Neural cell (in vitro differentiated cells): ENCODE measurements around the gene PLEKHA3. TPM values are rescaled to one million over a fixed set of nuclear protein-coding genes. Genes with fewer than 3 reads are reported as not detected.

Experiments
- H2AFZ ChIP-seq: fragments of 200-600, 300-800 bp; sonication (generic), shearing (Covaris generic); 2 replicates; pipeline ENCODE4 v1.6.0; 2014; ENCODE audit warnings: low read depth, mild to moderate bottlenecking, antibody characterized with exemption, low read length, moderate library complexity
- H3F3A ChIP-seq: fragments of 200-600 bp; shearing (Covaris generic); 2 replicates; pipeline ENCODE4 v1.6.1; 2016; ENCODE audit warnings: mild to moderate bottlenecking, moderate library complexity, mixed read lengths, antibody characterized with exemption, low read length; ENCODE audit not compliant: insufficient read depth, poor library complexity, severe bottlenecking
- H3K27ac ChIP-seq: fragments of 200-600, 300-800 bp; sonication (generic), shearing (Covaris generic); 2 replicates; pipeline ENCODE4 v1.5.1; 2014; ENCODE audit warnings: mild to moderate bottlenecking, low read length, moderate library complexity
- H3K27me3 ChIP-seq: fragments of 300-800, 200-600 bp; sonication (generic), shearing (Covaris generic); 2 replicates; pipeline ENCODE4 v1.6.0; 2014; ENCODE audit warnings: mild to moderate bottlenecking, low read depth, low read length, moderate library complexity; ENCODE audit not compliant: insufficient read depth
- H3K36me3 ChIP-seq: fragments of 300-800, 200-600 bp; sonication (generic), shearing (Covaris generic); 2 replicates; pipeline ENCODE4 v1.5.1; 2014; ENCODE audit warnings: mild to moderate bottlenecking, antibody characterized with exemption, low read length, moderate library complexity; ENCODE audit not compliant: insufficient read depth
- H3K4me2 ChIP-seq: fragments of 300-800, 200-600 bp; sonication (generic), shearing (Covaris generic); 2 replicates; pipeline ENCODE4 v1.6.0; 2014; ENCODE audit warnings: mild to moderate bottlenecking, low read length
- H3K4me3 ChIP-seq: fragments of 300-800, 200-600 bp; sonication (generic), shearing (Covaris generic); 2 replicates; pipeline ENCODE4 v1.5.1; 2014; ENCODE audit warnings: mild to moderate bottlenecking, low read length, moderate library complexity
- H3K79me2 ChIP-seq: fragments of 200-600 bp; shearing (Covaris generic); replicated peaks from 2 replicates; pipeline ENCODE4 v1.6.0; 2014; ENCODE audit warnings: mild to moderate bottlenecking, low read length, moderate library complexity; ENCODE audit not compliant: insufficient read depth
- H3K9ac ChIP-seq: fragments of 300-800, 200-600 bp; sonication (generic), shearing (Covaris generic); 2 replicates; pipeline ENCODE4 v1.6.1; 2016; ENCODE audit warnings: mild to moderate bottlenecking, low read length, mixed read lengths
- H3K9me2 ChIP-seq: fragments of 200-600 bp; shearing (Covaris generic); 2 replicates; pipeline ENCODE4 v1.6.1; 2016; ENCODE audit warnings: mild to moderate bottlenecking, low read length, mixed read lengths; ENCODE audit not compliant: insufficient read depth
- H3K9me3 ChIP-seq: fragments of 200-600, 300-800 bp; sonication (generic), shearing (Covaris generic); 2 replicates; pipeline ENCODE4 v1.6.1; 2016; ENCODE audit warnings: mild to moderate bottlenecking, mixed run types, low read length, moderate library complexity, mixed read lengths
- H4K20me1 ChIP-seq: fragments of 200-600 bp; shearing (Covaris generic); 2 replicates; pipeline ENCODE4 v1.6.1; 2016; ENCODE audit warnings: mild to moderate bottlenecking, mixed run types; ENCODE audit not compliant: insufficient read depth
- EP300 ChIP-seq: fragments of 450-650 bp; conservative IDR thresholded peaks from 2 replicates; pipeline ENCODE4 v1.6.1; 2014; ENCODE audit warnings: antibody characterized with exemption, mild to moderate bottlenecking, moderate library complexity; ENCODE audit not compliant: poor library complexity, severe bottlenecking
- EZH2 ChIP-seq: fragments of 200-600, 300-800 bp; shearing (Covaris generic), sonication (generic); IDR thresholded peaks from 2 replicates; pipeline ENCODE4 v1.6.1; 2014; ENCODE audit warnings: antibody characterized with exemption, low read length, borderline replicate concordance, mild to moderate bottlenecking; ENCODE audit not compliant: insufficient read depth, poor library complexity, severe bottlenecking
- MXI1 ChIP-seq: fragments of 450-650 bp; conservative IDR thresholded peaks from 2 replicates; pipeline ENCODE4 v1.6.1; 2014; ENCODE audit warnings: antibody characterized with exemption, mild to moderate bottlenecking; ENCODE audit not compliant: poor library complexity, severe bottlenecking
- RAD21 ChIP-seq: fragments of 450-650 bp; conservative IDR thresholded peaks from 2 replicates; pipeline ENCODE4 v1.6.1; 2014; ENCODE audit warnings: antibody characterized with exemption, mild to moderate bottlenecking, moderate library complexity
- SMC3 ChIP-seq: fragments of 450-650 bp; conservative IDR thresholded peaks from 2 replicates; pipeline ENCODE4 v1.6.1; 2014; ENCODE audit warnings: antibody characterized with exemption, mild to moderate bottlenecking, moderate library complexity; ENCODE audit not compliant: poor library complexity
- polyA plus RNA-seq: library from polyadenylated mRNA; depleted of rRNA; stranded (reverse); fragments of >200 nt; gene quantifications from 2 replicates; pipeline ENCODE4 v1.2.3, GENCODE V29; 2014
- TF ChIP-seq, protein P1 (sequence below): IDR thresholded peaks from 2 replicates; pipeline ENCODE4 v1.6.1; 2012; ENCODE audit warnings: borderline replicate concordance

Gene PLEKHA3
- polyA plus RNA-seq, 1 donor from 2014 or later: 16.8 TPM

- H3K27ac ChIP-seq: no peak overlapping the region
- H3K27me3 ChIP-seq: no peaks in the 10 kb centered on the region
- H3K9me2 ChIP-seq: no peaks in the 10 kb centered on the region
- H3K9me3 ChIP-seq: no peaks in the 10 kb centered on the region
- H3K9ac ChIP-seq: no peak overlapping the region
- no peak overlapping the region for H2AFZ ChIP-seq
- H3K4me2 ChIP-seq: no peak overlapping the region
- H3K4me3 ChIP-seq: no peak overlapping the region
- peaks cover 9% of the 10 kb centered on the region for H3K36me3 ChIP-seq
- H3F3A ChIP-seq: no peaks in the 10 kb centered on the region
- H3K79me2 ChIP-seq: no peaks in the 10 kb centered on the region
- TF ChIP-seq EP300 (no peak), EZH2 (no peak)
- H4K20me1 ChIP-seq: no peaks in the 10 kb centered on the region
Observed at GRCh38 chr2:178542161-178542560, 61.9 kb downstream of the PLEKHA3 start.

DNA sequence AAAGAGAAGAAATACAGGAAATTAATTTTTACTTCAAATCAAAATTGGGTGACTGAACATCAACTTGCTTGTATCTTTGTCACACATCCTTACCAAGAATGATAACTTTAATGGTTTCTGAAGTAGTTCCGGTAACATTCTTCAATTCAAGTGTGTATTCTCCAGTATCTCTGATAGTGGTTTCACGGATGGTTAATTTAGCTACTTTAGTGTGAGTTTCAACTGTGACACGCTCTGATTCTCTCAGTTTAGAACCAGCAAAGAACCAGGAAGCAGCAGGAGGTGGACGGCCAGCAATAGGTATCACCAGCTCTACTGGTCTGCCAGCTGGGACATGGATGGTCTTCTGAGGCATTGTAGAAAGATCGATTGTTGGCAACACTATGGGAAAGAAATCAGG is 62.3 kb downstream of the PLEKHA3 start:
- Histone ChIP-seq H3K4me3 (no peak overlapping the region), H3K9ac (no peak overlapping the region), H3K27ac (no peak overlapping the region), H3K36me3 (peaks cover 9% of the 10 kb centered on the region), H3F3A (no peaks in the 10 kb centered on the region), H2AFZ (no peak overlapping the region), H3K9me2 (no peaks in the 10 kb centered on the region), H3K9me3 (no peaks in the 10 kb centered on the region), H3K4me2 (no peak overlapping the region), H3K27me3 (no peaks in the 10 kb centered on the region), H4K20me1 (no peaks in the 10 kb centered on the region), H3K79me2 (no peaks in the 10 kb centered on the region)
- TF ChIP-seq EP300: no peak
- TF ChIP-seq EZH2: no peak
- no peak for TF ChIP-seq RAD21
- TF ChIP-seq, protein P1, sequence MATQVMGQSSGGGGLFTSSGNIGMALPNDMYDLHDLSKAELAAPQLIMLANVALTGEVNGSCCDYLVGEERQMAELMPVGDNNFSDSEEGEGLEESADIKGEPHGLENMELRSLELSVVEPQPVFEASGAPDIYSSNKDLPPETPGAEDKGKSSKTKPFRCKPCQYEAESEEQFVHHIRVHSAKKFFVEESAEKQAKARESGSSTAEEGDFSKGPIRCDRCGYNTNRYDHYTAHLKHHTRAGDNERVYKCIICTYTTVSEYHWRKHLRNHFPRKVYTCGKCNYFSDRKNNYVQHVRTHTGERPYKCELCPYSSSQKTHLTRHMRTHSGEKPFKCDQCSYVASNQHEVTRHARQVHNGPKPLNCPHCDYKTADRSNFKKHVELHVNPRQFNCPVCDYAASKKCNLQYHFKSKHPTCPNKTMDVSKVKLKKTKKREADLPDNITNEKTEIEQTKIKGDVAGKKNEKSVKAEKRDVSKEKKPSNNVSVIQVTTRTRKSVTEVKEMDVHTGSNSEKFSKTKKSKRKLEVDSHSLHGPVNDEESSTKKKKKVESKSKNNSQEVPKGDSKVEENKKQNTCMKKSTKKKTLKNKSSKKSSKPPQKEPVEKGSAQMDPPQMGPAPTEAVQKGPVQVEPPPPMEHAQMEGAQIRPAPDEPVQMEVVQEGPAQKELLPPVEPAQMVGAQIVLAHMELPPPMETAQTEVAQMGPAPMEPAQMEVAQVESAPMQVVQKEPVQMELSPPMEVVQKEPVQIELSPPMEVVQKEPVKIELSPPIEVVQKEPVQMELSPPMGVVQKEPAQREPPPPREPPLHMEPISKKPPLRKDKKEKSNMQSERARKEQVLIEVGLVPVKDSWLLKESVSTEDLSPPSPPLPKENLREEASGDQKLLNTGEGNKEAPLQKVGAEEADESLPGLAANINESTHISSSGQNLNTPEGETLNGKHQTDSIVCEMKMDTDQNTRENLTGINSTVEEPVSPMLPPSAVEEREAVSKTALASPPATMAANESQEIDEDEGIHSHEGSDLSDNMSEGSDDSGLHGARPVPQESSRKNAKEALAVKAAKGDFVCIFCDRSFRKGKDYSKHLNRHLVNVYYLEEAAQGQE: no peak
- TF ChIP-seq MXI1: no peak
- TF ChIP-seq SMC3: no peak

- H4K20me1 ChIP-seq: no peaks in the 10 kb centered on the region
- no peak overlapping the region for H2AFZ ChIP-seq
- no peak overlapping the region for H3K27ac ChIP-seq
- TF ChIP-seq MXI1: no peak
- H3K9ac ChIP-seq: no peak overlapping the region
- no peaks in the 10 kb centered on the region for H3K27me3 ChIP-seq
- H3K4me2 ChIP-seq: no peak overlapping the region
- no peaks in the 10 kb centered on the region for H3K9me2 ChIP-seq
- no peaks in the 10 kb centered on the region for H3F3A ChIP-seq
- H3K4me3 ChIP-seq: no peak overlapping the region
- peaks cover 7% of the 10 kb centered on the region for H3K9me3 ChIP-seq
- no peaks in the 10 kb centered on the region for H3K36me3 ChIP-seq
- no peaks in the 10 kb centered on the region for H3K79me2 ChIP-seq
Observed at GRCh38 chr2:178550352-178550751, 70.1 kb downstream of the PLEKHA3 start.
